DOHH2 (cell line): ENCODE data around the gene TSPO.

Experiments
- EZH2phosphoT487 ChIP-seq: fragments of 200-600 bp; sonication (generic); IDR thresholded peaks from 2 replicates; pipeline ENCODE4 v1.6.1; 2017; ENCODE audit warnings: borderline replicate concordance, mild to moderate bottlenecking, antibody characterized with exemption, low read length, moderate library complexity, mixed read lengths
- TF ChIP-seq, protein P1 (sequence below): fragments of 200-600 bp; sonication (generic); IDR thresholded peaks from one replicate; pipeline ENCODE4 v1.5.1; 2014; ENCODE audit warnings: antibody characterized with exemption, mild to moderate bottlenecking, low read depth, low read length; ENCODE audit not compliant: poor library complexity, severe bottlenecking

DNA sequence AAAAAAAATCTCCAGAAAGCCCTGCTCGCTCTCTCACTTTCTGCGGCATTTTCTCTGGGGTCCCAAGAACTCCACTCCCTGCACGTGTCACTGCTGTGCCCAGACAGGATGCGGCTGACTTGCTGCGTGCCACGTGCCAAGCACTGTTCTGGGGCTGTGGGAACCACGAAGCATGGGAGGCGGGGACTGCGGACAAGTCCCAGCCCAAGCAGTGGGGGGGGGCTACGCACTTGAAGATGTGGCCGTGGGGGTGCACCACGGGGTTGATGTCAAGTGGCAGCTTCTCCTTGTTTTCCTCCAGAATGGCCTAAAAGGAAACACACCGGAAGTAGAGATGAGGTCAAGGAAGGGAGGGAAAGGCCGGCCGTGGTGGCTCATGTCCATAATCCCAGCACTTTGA, 24.7 kb downstream of the TSPO start:
- TF ChIP-seq, protein P1, sequence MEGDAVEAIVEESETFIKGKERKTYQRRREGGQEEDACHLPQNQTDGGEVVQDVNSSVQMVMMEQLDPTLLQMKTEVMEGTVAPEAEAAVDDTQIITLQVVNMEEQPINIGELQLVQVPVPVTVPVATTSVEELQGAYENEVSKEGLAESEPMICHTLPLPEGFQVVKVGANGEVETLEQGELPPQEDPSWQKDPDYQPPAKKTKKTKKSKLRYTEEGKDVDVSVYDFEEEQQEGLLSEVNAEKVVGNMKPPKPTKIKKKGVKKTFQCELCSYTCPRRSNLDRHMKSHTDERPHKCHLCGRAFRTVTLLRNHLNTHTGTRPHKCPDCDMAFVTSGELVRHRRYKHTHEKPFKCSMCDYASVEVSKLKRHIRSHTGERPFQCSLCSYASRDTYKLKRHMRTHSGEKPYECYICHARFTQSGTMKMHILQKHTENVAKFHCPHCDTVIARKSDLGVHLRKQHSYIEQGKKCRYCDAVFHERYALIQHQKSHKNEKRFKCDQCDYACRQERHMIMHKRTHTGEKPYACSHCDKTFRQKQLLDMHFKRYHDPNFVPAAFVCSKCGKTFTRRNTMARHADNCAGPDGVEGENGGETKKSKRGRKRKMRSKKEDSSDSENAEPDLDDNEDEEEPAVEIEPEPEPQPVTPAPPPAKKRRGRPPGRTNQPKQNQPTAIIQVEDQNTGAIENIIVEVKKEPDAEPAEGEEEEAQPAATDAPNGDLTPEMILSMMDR, result no peak
- TF ChIP-seq EZH2phosphoT487, result no peak
